Astrocyte of the spinal cord (primary cell): ENCODE results near the gene KLHDC8A.
A peak's percentile ranks its signal among the peaks of the same experiment; 100 is the strongest.

ENCODE experiments used
- DNase-seq: peaks from one replicate; pipeline ENCODE4 v3.0.0; 2011; ENCODE audit warnings: low read depth, low spot score
- H3K4me3 ChIP-seq: 2 replicates; pipeline ENCODE4 v1.5.1; 2011; ENCODE audit warnings: low read depth, mild to moderate bottlenecking, low read length, moderate library complexity
- in situ Hi-C: cut with HindIII; loops from 2 replicates; pipeline ENCODE4 v1.10.0; 2017; ENCODE audit warnings: low sequenced_read_pairs
- TF ChIP-seq, protein P1 (sequence below): IDR thresholded peaks from 2 replicates; pipeline ENCODE4 v1.5.1; 2012; ENCODE audit warnings: low read depth, mild to moderate bottlenecking, low read length, inconsistent platforms

Gene KLHDC8A

GRCh38 chr1:205339197-205339702 lies 17.5 kb downstream of the KLHDC8A start:
- in situ Hi-C loops = no loop called here
- H3K4me3 ChIP-seq = no peak overlapping the region
- TF ChIP-seq, protein P1, sequence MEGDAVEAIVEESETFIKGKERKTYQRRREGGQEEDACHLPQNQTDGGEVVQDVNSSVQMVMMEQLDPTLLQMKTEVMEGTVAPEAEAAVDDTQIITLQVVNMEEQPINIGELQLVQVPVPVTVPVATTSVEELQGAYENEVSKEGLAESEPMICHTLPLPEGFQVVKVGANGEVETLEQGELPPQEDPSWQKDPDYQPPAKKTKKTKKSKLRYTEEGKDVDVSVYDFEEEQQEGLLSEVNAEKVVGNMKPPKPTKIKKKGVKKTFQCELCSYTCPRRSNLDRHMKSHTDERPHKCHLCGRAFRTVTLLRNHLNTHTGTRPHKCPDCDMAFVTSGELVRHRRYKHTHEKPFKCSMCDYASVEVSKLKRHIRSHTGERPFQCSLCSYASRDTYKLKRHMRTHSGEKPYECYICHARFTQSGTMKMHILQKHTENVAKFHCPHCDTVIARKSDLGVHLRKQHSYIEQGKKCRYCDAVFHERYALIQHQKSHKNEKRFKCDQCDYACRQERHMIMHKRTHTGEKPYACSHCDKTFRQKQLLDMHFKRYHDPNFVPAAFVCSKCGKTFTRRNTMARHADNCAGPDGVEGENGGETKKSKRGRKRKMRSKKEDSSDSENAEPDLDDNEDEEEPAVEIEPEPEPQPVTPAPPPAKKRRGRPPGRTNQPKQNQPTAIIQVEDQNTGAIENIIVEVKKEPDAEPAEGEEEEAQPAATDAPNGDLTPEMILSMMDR = no peak
- DNase-seq = no peak

DNA sequence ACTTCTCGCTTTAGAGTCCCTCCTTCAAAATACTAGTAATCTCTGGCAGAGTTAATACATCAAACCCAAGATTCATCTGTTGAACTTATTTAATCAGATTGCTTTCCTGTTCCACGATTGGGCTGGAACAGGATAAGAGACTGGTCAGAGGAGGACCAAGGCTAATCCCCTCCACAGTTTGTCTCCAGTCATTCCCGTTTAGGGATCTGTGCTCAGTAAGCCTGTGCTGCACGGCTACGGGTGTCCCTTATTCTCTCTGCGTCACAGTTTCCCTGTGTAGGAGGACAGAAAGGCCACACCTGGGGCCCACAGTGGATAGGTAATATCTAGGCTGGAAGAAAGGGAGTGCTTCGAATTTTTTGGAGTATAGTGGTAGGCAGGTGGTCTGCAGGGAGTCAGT lies 18.7 kb downstream of the KLHDC8A start:
- TF ChIP-seq, protein P1 = no peak
- no peak overlapping the region for H3K4me3 ChIP-seq
- in situ Hi-C loops = no loop called here
- no peak for DNase-seq

DNA sequence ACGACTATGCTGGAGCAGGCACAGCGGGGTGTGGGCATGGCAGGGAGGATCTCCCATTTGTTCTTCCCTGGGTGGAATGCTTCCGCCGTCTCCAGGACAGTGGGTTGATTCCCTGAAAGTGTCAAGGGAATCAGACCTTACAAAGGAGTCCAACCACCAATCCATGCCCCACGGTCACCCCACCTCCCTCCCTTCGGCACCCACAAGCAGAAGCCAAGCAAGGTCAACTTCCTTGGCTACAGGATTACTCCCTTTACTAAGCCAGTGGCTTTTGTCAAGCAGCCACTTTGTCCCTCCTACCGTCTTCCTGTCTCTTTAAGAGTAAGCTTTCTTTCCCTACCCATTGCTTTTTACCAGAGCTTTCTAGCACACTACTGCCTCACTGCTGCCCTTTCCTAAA lies 19.2 kb downstream of the KLHDC8A start:
- in situ Hi-C loops = no loop called here

DNA sequence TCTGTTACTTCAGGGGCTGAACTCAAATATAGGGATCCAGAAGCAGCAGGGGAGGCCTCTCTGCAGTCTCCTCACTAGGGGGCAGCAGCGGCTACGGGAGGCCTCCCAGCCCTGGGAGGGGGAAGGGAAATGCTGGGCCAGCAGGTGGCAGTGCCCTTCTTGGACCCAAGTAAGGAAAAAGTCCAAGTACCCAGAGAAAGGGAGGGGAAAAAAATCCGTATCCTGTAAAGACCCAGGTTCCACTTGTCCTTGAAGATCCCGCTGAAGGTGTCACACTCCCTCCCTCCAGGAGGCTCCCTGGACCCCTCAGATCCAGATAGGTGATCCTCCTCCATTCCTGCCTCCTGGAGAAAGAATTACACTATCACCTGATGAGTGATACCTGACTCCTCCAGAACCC lies 21.0 kb downstream of the KLHDC8A start:
- no peak overlapping the region for H3K4me3 ChIP-seq
- peak; percentile 71 for DNase-seq
- TF ChIP-seq, protein P1 = peak; percentile 98
- in situ Hi-C loops = no loop called here

More for the DNA sequence above, 19.2 kb downstream of the KLHDC8A start:
- TF ChIP-seq, protein P1 = no peak
- no peak overlapping the region for H3K4me3 ChIP-seq
- DNase-seq = no peak

DNA sequence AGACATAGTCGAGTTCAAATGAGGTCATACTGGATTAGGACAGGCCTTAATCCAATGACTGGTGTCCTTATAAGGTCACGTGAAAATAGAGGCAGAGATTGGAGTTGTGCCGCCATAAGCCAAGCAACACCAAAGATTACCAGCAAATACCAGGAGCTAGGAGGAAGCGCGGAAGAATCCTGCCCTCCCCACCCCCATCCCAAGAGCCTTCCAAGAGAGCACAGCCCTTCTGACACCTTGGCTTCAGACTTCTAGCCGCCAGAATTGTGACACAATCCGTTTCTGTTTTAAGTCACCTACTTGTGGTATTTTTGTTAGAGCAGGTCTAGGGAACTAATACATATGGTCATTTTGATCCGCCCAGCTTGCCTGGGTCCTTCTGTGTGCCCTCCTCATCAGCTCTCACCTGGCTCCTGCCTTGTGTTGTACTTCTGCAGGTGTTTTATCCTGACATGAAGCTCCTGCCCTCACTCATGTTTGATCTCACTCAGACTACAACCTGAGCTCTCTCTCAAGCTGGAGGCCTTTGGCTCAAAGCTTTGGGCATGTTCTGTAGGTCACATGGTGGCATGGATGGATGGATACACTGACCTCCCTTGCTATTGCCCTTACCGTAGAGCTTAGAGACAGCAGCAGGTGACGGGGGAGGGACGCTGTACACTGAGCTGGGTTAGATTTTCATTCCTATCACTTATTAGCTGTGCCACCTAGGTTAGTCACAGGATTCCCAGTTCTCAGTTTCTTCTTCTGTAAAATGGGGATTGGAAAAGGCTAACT lies 24.5 kb downstream of the KLHDC8A start:
- DNase-seq = no peak
- TF ChIP-seq, protein P1 = no peak
- no peak overlapping the region for H3K4me3 ChIP-seq
- in situ Hi-C loops = no loop called here

DNA sequence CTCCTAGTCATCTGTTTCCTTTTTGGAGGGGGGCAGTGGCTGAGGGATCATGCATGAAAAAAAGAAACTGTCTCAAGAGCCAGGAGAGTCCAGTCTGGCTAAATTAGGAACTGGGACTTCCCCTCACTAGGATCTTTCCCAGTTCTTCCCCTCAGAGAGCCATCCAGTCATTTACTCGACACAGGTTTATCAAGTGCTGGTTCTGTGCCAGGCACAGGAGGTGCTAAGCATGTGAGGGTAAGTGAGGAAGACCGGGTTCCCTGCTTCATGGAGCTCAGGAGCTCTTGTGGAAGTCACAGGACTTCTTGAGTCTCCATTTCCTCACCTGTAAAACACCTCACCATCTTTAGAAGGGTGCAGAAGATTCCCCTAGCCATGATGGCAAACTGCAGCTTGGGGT lies 26.6 kb downstream of the KLHDC8A start:
- DNase-seq = no peak
- in situ Hi-C loops = no loop called here
- no peak overlapping the region for H3K4me3 ChIP-seq
- TF ChIP-seq, protein P1 = no peak
